Activated T-helper 9 cell treated with anti-CD3 and anti-CD28 coated beads, Interleukin-2, amount 50 U/mL, for 16 hours (primary cell): ENCODE results near the gene TMEM170B.

Experiments
- DNase-seq: peaks from one replicate; pipeline ENCODE4 v3.0.0-alpha.2; 2020; ENCODE audit warnings: low read depth

Gene TMEM170B

GRCh38 chr6:11586117-11586516 is 48.6 kb downstream of the TMEM170B start:
- no peak for DNase-seq

- DNase-seq = no peak
These were observed 49.0 kb downstream of the TMEM170B start for GRCh38 chr6:11586536-11586935.

DNA sequence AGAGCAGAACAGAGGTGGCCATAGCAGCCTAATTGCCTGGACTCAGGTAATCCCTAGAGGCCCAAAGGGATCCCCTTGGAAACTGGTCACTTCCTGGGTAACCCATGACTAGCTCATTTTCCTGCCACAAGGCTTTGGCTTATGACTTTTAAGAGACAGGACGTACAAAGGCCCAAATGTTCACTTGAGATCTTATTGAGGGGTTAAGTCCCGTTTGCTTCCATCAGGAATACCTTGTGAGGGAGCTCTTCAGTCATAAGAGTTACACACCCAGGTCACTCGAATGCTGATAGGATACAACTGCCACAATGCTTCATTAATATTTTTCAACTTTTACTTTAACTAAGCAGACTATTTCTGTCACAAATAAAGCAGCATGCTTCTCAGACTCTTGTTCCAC is 51.7 kb downstream of the TMEM170B start:
- no peak for DNase-seq

DNA sequence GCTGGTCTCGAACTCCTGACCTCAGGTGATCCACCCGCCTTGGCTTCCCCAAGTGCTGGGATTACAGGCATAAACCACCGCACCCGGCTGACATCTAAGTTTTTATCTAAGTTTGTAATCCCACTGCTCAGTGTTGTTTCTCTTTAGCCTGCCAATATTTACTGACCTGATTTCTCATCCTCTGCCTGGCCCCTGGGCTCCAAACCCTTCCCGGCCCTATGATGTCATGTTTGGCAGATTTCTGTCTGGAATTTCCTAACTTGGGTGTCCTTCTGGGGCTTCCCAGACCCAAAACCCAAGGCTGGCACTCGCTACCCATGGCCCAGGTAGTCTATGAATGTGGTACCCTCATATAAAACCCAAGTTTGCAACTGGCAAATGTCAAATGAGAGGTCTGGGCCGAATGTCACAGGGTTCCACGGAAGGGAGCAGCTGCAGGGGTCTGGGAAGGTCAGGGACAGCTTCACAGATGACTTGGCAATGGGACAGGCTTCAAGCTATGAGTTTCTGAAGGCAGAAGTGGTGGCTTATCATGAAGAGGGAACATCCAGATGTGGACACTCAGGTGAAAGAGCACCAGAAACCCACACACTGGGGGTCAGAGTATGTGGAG is 54.9 kb downstream of the TMEM170B start:
- no peak for DNase-seq

- DNase-seq = no peak
These were observed 55.5 kb downstream of the TMEM170B start for GRCh38 chr6:11593096-11593495.

DNA sequence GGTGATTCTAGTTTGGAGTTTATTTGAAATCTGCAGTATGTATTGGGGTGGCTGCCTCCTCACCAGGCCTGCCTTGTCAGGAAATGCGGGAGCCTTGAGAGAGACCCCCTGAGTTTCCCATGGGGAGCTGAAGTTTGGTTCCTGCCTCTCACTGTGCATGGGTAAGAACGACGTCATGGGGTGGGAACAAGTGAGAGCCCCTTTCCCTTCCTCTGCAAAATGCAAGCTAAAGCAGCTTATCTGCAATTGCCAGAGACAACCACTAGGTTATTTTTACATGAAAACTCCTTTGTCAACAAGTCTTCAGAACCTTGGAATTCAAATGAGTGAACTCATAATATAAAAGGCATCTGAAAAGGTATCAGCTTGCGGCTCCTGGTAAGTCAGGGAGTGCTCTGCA is 58.4 kb downstream of the TMEM170B start:
- no peak for DNase-seq

DNA sequence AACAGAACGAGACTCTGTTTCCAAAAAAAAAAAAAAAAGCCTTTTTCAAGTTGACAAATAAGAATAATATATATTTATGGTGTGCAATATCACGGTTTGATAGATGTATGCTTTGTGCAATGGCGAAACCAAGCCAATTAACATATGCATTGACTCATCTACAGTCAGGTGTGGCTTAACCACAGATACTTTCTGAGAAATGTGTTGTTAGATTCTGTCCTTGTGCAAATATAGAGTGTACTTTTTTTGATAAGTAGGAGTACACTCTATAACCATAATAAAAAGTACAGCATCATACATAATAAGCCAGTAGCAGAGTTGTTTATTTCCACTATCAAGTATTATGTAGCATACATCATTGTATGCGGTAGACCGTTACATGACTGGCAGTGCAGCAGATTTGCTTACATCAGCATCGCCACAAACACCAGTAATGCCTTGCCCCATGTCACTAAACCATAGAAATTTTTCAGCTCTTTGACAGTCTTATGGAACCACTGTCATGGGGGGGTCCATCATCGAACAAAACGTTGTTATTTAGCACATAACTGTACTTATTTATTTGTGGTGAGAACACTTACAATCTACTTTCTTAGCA is 59.2 kb downstream of the TMEM170B start:
- no peak for DNase-seq

DNA sequence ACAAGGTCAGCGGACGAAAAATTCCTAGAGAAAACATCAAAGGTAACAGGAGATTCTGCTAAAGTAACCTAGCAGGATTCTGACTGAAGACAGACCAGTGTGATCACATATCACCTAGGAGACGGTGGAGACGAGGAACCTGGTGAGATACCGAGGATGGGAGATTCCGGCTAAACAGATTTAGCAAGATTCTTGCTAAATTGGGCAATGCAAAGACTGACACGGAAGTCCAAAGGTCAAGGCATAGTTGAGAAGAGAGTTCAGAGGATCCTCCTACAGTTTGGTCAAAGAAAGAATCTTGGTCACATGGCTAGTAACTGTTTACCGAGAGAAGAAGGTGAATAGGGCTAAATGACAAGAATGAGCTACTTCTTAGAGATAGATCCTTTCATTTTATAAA is 61.1 kb downstream of the TMEM170B start:
- no peak for DNase-seq

DNA sequence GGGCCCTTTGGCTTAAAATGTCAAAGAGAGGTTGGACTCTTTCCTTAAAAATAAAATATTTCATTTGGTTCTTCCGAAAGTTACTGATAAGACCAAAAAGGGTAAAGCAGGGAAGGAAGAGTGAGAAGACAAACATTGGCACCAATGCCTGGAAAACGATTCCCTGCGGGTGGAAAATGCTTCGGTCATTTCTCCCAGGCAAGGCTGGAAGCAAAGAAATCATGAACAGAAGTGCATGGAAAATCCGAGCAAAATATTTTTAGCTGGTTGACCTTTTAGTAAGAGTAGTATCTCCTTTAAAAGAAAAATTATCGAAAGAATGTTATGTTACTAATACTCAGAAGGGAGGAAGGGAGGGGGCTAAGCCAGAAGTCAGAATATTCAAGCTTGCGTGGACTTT is 62.7 kb downstream of the TMEM170B start:
- no peak for DNase-seq

GRCh38 chr6:11601776-11602605 is 64.4 kb downstream of the TMEM170B start:
- no peak for DNase-seq

GRCh38 chr6:11604215-11604614 is 66.7 kb downstream of the TMEM170B start:
- DNase-seq = no peak

GRCh38 chr6:11604836-11605506 is 67.4 kb downstream of the TMEM170B start:
- DNase-seq = no peak

DNA sequence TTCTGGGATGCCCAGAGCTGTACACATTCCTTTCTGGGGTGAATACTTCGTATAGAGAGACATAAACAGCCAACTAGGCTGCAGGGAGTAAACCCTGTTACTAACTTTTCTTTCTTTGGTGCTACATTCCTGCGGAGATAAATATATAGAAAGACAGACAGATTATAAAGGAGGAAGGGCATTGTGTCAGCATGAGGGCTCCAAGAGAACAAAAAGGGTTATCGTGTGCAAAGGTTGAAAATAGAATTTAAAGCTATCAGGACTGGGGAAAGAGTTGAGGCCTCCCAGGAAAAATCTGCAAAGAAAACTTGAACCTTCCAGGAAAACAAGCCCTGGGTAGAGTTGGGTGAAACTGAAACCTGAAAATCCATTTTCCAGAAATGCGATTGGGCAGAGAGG is 68.0 kb downstream of the TMEM170B start:
- DNase-seq = no peak

GRCh38 chr6:11606332-11606731 is 68.8 kb downstream of the TMEM170B start:
- no peak for DNase-seq

DNA sequence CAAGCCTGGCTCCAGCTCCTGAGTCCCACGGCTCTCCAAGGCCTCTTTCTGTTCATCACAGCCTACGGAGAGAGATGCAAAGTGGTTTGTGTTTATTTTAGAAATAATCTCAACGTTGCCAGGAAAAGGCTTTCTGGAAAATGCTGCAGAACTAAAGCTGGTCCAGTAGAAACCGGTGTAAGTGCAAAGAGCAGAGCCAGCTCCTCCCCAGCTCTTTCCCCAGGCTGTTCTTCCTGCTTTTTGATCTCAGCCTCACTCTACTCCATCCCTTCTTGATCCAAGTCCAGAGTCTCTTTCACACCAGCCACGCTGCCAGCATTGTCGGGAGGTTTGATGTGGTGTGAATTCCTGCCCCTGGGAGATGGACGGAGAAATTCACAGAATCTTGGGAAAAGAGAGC is 69.8 kb downstream of the TMEM170B start:
- no peak for DNase-seq

DNA sequence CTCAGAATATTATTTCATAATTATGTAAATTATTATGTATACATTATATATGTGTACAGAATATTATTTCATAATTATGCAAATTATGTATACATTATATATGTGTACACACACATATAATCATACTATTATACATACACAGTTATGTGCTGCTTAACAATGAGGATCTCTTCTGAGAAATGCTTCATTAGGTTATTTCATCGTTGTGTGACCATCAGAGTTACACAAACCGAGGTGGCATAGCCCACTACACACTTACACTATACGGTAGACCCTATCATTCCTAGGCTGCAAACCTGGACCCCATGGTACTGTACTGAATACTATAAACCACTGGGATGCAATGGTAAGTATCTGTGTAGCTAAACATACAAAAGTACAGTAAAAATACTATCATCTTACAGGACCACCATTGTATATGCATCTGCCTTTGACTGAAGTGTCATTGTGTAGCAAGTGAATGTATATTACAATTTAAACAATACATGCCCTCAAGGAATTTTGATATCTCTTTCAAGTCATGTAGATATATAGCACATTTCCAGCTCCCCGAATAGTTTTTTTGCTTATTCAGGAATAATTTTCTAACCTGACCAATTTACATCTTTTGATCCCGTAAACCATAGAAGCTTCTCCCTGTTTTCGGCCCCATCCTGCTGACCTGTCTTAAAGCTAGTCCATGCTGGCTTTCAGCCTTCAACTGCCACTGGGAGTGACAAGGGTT is 71.2 kb downstream of the TMEM170B start:
- DNase-seq = no peak

GRCh38 chr6:11609324-11610071 is 71.9 kb downstream of the TMEM170B start:
- no peak for DNase-seq

DNA sequence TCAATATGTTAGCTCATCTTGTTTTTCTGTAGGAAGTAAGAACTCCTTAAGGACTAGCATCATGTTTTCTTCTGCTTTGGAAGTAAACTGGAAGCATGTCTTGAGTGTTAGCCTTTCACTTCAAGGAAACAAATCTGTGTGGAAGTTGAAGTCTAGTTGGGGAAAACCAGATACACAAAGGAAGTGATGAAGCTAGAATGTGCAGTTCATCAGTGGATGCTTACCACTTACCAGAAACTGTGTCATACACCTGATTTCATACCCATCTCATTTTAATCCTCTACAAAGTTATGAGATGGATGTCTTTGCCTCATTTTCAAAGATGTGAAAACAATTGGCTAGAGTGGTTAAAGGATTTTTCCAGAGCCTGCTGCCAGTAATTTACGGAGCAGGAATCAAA is 75.8 kb downstream of the TMEM170B start:
- no peak for DNase-seq

DNA sequence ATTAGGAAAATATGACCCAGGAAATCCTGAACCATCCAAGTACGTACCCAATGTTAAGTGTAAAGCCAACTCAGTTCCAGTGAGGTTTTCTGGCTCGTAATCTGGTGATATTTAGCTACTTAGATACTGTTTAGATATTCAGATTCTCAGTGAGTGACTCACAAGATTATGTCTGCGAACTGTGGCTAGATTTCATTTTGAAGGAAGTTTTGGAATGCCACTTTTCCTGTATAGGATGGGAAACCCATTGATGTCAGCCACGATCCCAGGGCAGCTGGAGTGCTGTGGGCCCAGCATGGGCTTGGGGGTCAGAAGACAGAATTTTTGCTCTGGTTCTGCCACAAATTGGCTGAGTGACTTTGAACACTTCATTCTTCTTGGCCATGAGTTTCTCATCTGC is 76.3 kb downstream of the TMEM170B start:
- no peak for DNase-seq

DNA sequence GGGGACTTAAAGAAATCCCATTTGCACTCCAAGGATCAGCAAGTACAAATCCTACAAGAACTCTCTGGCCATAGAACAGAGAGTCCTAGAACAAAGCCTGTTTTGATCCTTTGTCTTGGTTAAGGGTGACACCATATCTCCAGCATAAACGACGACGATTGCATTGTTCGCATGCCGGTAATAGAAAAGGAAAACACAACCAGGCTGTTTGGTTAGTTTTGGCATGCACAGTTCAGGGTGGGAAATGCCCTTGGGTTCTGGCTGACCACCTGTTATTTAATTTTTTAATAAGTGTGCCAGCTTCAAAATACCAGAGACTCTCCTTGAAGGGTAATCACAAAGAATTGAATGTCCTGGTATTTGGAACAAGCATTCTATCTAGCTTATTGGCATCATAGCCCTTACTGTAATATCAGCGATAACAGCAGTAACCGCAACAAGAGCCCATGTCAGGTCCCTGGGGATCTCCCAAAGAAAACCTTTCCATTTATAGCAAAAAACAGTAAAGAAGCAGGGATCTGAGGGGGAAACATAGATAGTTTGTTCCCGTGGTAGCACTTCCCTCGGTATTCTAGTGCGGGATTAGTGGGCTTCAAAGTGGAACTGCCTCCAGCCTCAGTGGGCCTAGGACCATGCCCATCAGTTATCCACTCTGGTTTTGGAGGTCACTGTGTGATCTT is 77.1 kb downstream of the TMEM170B start:
- no peak for DNase-seq

- no peak for DNase-seq
These were observed 77.7 kb downstream of the TMEM170B start for GRCh38 chr6:11615214-11615602.
